ENCODE results near the gene MYL9. TPM values are rescaled to one million over a fixed set of nuclear protein-coding genes. Genes with fewer than 3 reads are reported as not detected.

MYL9 gene
- total RNA-seq, 4 donors from 2014 or later: 2,169 to 3,466 (median 2,516) TPM

GRCh38 chr20:36548704-36549627 lies 7.6 kb downstream of the MYL9 start:
- Histone ChIP-seq H3K9me3 (no peaks in the 10 kb centered on the region), H3K27me3 (no peaks in the 10 kb centered on the region), H3K4me1 (peaks cover 41 to 78% (median 74%) of the 10 kb centered on the region in 4 donors), H3K4me3 (no peak overlapping the region), H3K27ac (replicated peaks in 1 of 4) (peak overlapping the region; percentile 70 to 97 (median 88)), H3K36me3 (peaks cover 28 to 54% (median 53%) of the 10 kb centered on the region in 4 donors)
- WGBS: 61% methylated on average over 22 of the region's 23 CpGs
- DNase-seq (ENCODE audit: extremely low spot score): no peak
- intact Hi-C loops (cut with DNase I): no loop called here
- TF ChIP-seq POLR2A (IDR thresholded peaks at IDR 0.05; ENCODE audit: low read depth): no peak
- no peak for TF ChIP-seq CTCF (IDR thresholded peaks at IDR 0.05)
- TF ChIP-seq POLR2AphosphoS5 (IDR thresholded peaks at IDR 0.05): peak in 1 of 2 donors; percentile 51

GRCh38 chr20:36549628-36549941 lies 8.3 kb downstream of the MYL9 start:
- Histone ChIP-seq H3K27me3 (no peaks in the 10 kb centered on the region), H3K36me3 (peaks cover 28 to 54% (median 52%) of the 10 kb centered on the region in 4 donors), H3K27ac (replicated peaks in 1 of 4) (peak overlapping the region; percentile 70 to 97 (median 88)), H3K4me1 (peaks cover 34 to 72% (median 68%) of the 10 kb centered on the region in 4 donors), H3K9me3 (no peaks in the 10 kb centered on the region), H3K4me3 (no peak overlapping the region)
- intact Hi-C loops (cut with DNase I): no loop called here
- no peak for DNase-seq (ENCODE audit: extremely low spot score)
- TF ChIP-seq EP300 (IDR thresholded peaks at IDR 0.05) (no peak), POLR2A (IDR thresholded peaks at IDR 0.05; ENCODE audit: low read depth) (no peak), POLR2AphosphoS5 (IDR thresholded peaks at IDR 0.05) (peak; percentile 5 to 58)
- WGBS: 52% methylated on average over 8 of the region's 9 CpGs

GRCh38 chr20:36549942-36550789 lies 8.8 kb downstream of the MYL9 start:
- no peak overlapping the region for H3K4me3 ChIP-seq
- intact Hi-C loops (cut with DNase I): loop anchor here (10.0 kb wide), 1 partner anchor 335 kb away; no protein-coding TSS in a partner anchor
- H3K4me1 ChIP-seq: peaks cover 29 to 66% (median 62%) of the 10 kb centered on the region in 4 donors
- H3K9me3 ChIP-seq: no peaks in the 10 kb centered on the region
- WGBS: 42% methylated on average over 11 of the region's 16 CpGs
- TF ChIP-seq POLR2AphosphoS5 (IDR thresholded peaks at IDR 0.05) (peak; percentile 7 to 65), CTCF (IDR thresholded peaks at IDR 0.05) (no peak), POLR2A (IDR thresholded peaks at IDR 0.05; ENCODE audit: low read depth) (no peak)
- peaks cover 28 to 48% (median 46%) of the 10 kb centered on the region in 4 donors for H3K36me3 ChIP-seq
- H3K27ac ChIP-seq (replicated peaks in 1 of 4): peak overlapping the region; percentile 70 to 97 (median 88)
- DNase-seq (ENCODE audit: extremely low spot score): no peak
- H3K27me3 ChIP-seq: no peaks in the 10 kb centered on the region

- TF ChIP-seq EP300 (IDR thresholded peaks at IDR 0.05) (no peak), POLR2AphosphoS5 (IDR thresholded peaks at IDR 0.05) (peak; percentile 63 to 91)
- Histone ChIP-seq H3K4me3 (no peak overlapping the region), H3K4me1 (peaks cover 22 to 59% (median 56%) of the 10 kb centered on the region in 4 donors), H3K36me3 (peaks cover 28 to 41% (median 39%) of the 10 kb centered on the region in 4 donors), H3K27ac (replicated peaks in 1 of 4) (peak overlapping the region; percentile 70 to 97 (median 88)), H3K9me3 (no peaks in the 10 kb centered on the region), H3K27me3 (no peaks in the 10 kb centered on the region)
- WGBS: 21% methylated on average over 5 of the region's 15 CpGs
- intact Hi-C loops (cut with DNase I): loop anchor here (10.0 kb wide), 1 partner anchor 334 kb away; no protein-coding TSS in a partner anchor
- no peak for DNase-seq (ENCODE audit: extremely low spot score)
Observed at GRCh38 chr20:36550790-36551299, 9.5 kb downstream of the MYL9 start.

- peak in 1 of 2 donors; percentile 54 for TF ChIP-seq POLR2AphosphoS5 (IDR thresholded peaks at IDR 0.05)
- no peak for TF ChIP-seq EP300 (IDR thresholded peaks at IDR 0.05)
- WGBS: 95% methylated on average over 2 of the region's 2 CpGs
- Histone ChIP-seq H3K27ac (replicated peaks in 1 of 4) (no peak overlapping the region), H3K9me3 (no peaks in the 10 kb centered on the region), H3K27me3 (no peaks in the 10 kb centered on the region), H3K36me3 (no peaks in the 10 kb centered on the region), H3K4me3 (no peak overlapping the region), H3K4me1 (peaks cover 6 to 24% (median 18%) of the 10 kb centered on the region in 4 donors)
- intact Hi-C loops (cut with DNase I): loop anchor here (5.0 to 10.0 kb wide), 2 partner anchors 37 to 330 kb away; no protein-coding TSS in a partner anchor
- no peak for DNase-seq (ENCODE audit: extremely low spot score)
Observed at GRCh38 chr20:36555248-36555647, 13.9 kb downstream of the MYL9 start.
